NCI-H2196 (cell line): ENCODE measurements around the gene SLC16A3.

ENCODE experiments used
- DNase-seq: peaks from one replicate; lab custom pipeline; 2025; ENCODE audit not compliant: unreplicated experiment; lab: John Stamatoyannopoulos, UW

Gene SLC16A3

GRCh38 chr17:82280537-82280936 lies 51.7 kb downstream of the SLC16A3 start:
- DNase-seq, result no peak

- DNase-seq, result no peak
Measured at GRCh38 chr17:82281076-82281475, 52.2 kb downstream of the SLC16A3 start.

- DNase-seq, result peak; percentile 71
Measured at GRCh38 chr17:82281502-82282238, 52.8 kb downstream of the SLC16A3 start.

- DNase-seq, result no peak
Measured at GRCh38 chr17:82282239-82283207, 53.7 kb downstream of the SLC16A3 start.

GRCh38 chr17:82283208-82283749 lies 54.4 kb downstream of the SLC16A3 start:
- DNase-seq, result no peak

GRCh38 chr17:82285141-82285540 lies 56.3 kb downstream of the SLC16A3 start:
- no peak for DNase-seq

GRCh38 chr17:82287013-82287867 lies 58.4 kb downstream of the SLC16A3 start:
- no peak for DNase-seq

GRCh38 chr17:82287868-82288801 lies 59.3 kb downstream of the SLC16A3 start:
- DNase-seq, result peak; percentile 95
